ENCODE data around the gene UBQLN1. TPM values are rescaled to one million over a fixed set of nuclear protein-coding genes. Genes with fewer than 3 reads are reported as not detected.

UBQLN1 gene
- total and polyA plus RNA-seq, 2 donors (not counting 3 experiments of a cell fraction or from before 2014, with no cell fraction given), result 66.1 to 110 TPM

GRCh38 chr9:83637389-83637788, 70.4 kb downstream of the UBQLN1 start:
- ChIA-PET CTCF (interaction anchor here (0.8 to 4.6 kb wide), 5 partner anchors 11 to 17 kb away, joined by 3 to 24 read pairs (median 3); partner anchors contain the start of gene IDNK), POLR2A (no interaction called here)
- BruUV-seq (replicated peaks), result no TSS peak
- Histone ChIP-seq H3K27me3 (ENCODE audit: control insufficient read depth in 2 of 2, insufficient read depth in 2 of 2, low read length in 2 of 2) (no peaks in the 10 kb centered on the region), H3K4me3 (replicated peaks in 1 of 3; ENCODE audit: insufficient read depth in 1 of 3, low read depth in 1 of 3, low read length in 3 of 3) (no peak overlapping the region), H2AFZ (ENCODE audit: low read depth, low read length) (no peak overlapping the region), H3K9me1 (replicated peaks; ENCODE audit: control insufficient read depth, extremely low read depth, insufficient read depth, low read length) (no peaks in the 10 kb centered on the region), H3K9me3 (replicated peaks; ENCODE audit: control insufficient read depth, insufficient read depth, low read length) (no peaks in the 10 kb centered on the region), H3K4me1 (ENCODE audit: control insufficient read depth, extremely low read depth, insufficient read depth, low read length) (no peaks in the 10 kb centered on the region), H3K9ac (replicated peaks; ENCODE audit: extremely low read depth, insufficient read depth, low read length) (no peak overlapping the region), H4K20me1 (replicated peaks; ENCODE audit: control insufficient read depth, extremely low read depth, insufficient read depth, low read length) (no peaks in the 10 kb centered on the region), H3K27ac (ENCODE audit: insufficient read depth, low read depth, low read length) (no peak overlapping the region), H3K36me3 (ENCODE audit: control insufficient read depth in 2 of 2, extremely low read depth in 1 of 2, insufficient read depth in 2 of 2, low read length in 2 of 2) (no peaks in the 10 kb centered on the region), H3K4me2 (ENCODE audit: insufficient read depth, low read length) (no peak overlapping the region), H3K79me2 (ENCODE audit: control insufficient read depth, insufficient read depth, low read length) (no peaks in the 10 kb centered on the region)
- FAIRE-seq (no peak), DNase-seq (ENCODE audit: low read depth, low spot score) (no peak)
- dilution Hi-C loops (cut with MboI; ENCODE audit: extremely low pct_ligation_motif_present, low sequenced_read_pairs) (no loop called here), intact Hi-C loops (cut with micrococcal nuclease) (no loop called here)
- TF ChIP-seq CTCF (IDR thresholded peaks at IDR 0.05; ENCODE audit: extremely low read depth in 1 of 2, insufficient read depth in 1 of 2, low read depth in 1 of 2, low read length in 2 of 2) (no peak), EZH2 (IDR thresholded peaks at IDR 0.05; ENCODE audit: borderline replicate concordance, low read depth, low read length, severe bottlenecking) (no peak), POLR2A (IDR thresholded peaks at IDR 0.05; ENCODE audit: low read depth, low read length) (no peak), POLR2AphosphoS5 (IDR thresholded peaks at IDR 0.05; ENCODE audit: insufficient read depth, low read depth, low read length) (no peak), FOS (IDR thresholded peaks at IDR 0.05; ENCODE audit: borderline replicate concordance, insufficient read depth, low read length) (no peak), MYC (IDR thresholded peaks at IDR 0.05; ENCODE audit: low read depth, low read length) (no peak), JUN (IDR thresholded peaks at IDR 0.05; ENCODE audit: borderline replicate concordance, insufficient read depth, insufficient read length, low read depth) (no peak), GATA2 (IDR thresholded peaks at IDR 0.05; ENCODE audit: insufficient read depth, insufficient read length, low read depth, low read length) (no peak), MAX (IDR thresholded peaks at IDR 0.05; ENCODE audit: insufficient read depth, insufficient read length) (no peak)
